Suppressor macrophage (primary cell): ENCODE results near the gene EDC3.
"Not testable (repeated sequence)": the region's sequence is repeated elsewhere in the genome, so short reads cannot be mapped to it uniquely, and the experiment has no call there.

Experiments
- DNase-seq, 4 experiments: peaks; one replicate each; pipeline ENCODE4 v3.0.0-alpha.2; 2020 to 2022

The EDC3 gene

DNA sequence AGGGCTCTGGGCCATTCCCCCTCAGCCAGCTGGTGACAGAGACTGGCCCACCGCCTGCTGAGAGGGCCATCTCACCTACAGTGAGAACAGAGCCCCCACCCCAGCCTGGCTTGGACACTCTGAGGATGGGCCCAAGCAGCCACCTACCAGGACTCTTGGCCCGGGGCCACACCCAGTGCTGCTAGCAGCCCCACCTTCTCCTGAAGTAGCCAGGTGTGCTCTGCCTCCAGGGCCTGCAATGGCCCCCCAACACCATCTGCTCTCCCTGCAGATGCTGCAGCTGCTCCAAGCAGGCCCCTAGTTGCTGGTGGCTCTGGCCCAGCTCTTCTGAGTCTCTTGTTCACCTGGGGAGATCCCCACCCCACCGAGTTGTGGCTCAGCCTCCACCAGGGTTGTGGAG lies 87.0 kb downstream of the EDC3 start:
- DNase-seq = no peak

DNA sequence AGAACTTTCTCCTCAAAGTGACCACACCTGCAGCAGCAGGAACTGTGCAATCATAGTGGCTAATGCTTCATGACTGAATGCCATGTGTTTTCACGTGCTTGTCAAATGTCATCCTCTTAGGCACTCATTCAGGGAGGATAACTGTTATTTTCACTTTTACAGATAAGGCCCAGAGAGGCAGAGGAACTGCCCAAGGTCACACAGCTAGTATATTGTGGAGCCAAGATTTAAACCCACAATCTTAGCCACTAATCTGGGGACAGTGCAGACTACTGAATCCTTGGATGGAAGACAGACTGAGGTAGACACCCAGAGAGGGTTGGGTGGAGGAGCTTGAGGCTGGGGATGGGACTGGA lies 90.1 kb downstream of the EDC3 start:
- no peak for DNase-seq

DNA sequence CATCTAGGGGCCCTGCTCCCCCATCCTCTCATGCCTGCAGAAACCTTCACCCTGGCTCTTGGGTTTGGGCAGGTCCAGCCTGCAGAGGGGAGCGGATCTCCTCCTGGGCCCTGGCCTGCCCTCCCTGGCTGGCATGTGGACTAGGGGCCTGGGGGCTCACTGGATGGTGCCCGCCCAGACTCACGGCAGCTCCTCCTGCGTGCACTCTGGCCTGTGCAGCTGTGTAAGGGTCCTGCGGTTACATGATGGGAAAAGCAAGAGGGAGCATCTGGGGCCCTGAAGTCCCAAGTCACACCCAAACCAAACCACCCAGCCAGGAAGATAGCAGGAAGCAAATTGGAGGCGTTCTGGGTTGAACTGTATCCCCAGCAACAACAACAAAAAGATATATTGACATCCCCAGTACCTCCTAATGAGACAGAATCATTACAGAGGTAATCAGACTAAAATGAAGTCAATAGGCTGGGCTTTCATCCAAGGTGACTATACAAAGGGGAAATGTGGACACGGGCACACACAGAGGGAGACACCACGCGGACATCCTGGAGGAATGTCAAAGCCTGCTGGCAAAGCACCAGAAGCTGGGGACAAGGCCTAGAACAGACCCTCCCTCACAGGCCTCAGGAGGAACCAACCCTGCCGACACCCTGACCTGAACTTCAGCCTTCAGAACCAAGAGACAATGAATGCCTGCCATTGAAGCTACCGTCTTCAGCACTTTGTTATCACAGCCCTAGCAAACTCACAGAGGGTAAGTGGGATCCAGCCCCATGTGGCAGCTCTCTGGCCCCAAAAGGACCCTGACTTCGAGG lies 90.6 kb downstream of the EDC3 start:
- no peak for DNase-seq

DNA sequence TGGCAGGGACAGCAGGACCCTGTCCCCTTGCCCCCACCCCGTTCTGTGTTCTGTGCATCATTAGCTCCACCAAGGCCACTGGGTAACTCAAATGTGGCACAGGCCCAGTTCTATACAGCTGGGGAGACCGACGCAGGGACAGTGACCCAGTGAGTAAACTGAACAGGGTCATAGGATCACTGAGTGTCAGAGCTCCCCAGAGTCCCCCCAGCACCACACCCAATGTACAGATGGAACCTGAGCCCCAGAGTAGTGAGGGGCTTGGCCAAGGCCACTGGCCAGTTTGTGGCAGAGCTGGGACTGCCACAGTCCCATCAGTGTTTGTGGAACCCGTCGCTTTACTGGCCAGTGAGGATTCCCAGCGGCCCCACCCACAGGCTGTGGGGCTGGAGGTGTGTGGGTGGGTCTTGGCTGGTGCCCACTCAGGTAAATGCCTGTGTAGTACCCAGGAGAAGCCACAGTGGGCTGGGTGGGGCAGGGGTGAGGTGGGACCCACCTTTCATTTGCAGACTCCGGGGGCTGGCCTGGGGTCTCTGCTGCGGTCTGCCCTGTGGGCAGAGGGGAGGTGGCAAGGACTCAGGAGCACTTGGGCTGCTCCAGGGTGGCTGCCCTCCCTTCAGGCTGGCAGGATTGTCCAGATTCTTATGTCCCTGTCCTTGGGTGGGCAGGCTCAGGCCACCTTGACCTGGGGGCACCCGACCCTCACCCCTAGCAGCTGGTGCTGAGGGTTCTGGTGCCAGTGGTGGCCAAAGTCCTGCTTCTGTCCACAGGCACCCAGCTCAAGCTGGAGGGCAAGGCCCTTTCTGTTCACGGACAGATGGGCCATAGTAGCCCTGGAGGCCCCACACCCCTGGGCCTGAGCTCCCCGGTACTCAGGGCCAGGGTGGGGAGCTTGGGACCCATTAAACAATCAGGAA lies 91.8 kb downstream of the EDC3 start:
- DNase-seq = no peak

DNA sequence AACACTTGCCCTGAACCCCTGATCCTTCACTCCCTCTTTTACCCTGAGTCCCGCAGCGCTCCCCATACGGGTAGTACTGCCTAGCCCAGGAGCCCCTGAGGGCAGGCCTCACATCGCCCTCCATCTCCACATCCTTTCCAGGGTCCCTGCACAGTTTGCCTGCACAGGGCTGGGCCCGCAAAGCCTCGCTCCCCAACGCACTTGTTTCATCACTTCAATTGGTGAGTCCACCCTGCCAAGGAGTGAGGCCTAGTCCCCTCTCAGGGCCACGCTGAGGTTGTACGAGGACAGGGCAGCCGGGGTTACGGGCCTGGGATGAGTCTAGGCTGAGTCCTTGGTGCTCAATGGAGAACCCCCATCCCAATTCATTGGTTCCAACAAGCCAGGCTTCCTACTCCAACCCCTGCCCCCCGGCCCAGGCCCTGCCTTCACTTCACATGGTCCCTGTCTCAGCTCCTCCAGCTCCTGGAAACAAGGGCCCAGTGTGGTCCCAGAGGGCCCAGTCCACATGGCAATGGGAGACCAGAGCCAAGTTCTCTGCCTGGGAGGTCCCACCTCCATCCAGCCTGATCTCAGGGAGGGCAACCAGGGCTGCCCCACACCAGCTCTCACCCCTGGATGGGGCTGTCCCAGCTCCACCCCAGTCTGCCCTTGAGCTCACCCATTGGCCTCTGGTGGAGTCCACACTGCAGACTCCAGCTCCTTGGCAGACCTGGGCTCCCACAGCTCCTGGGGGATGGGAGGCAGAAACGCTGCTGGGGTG lies 92.6 kb downstream of the EDC3 start:
- no peak for DNase-seq

DNA sequence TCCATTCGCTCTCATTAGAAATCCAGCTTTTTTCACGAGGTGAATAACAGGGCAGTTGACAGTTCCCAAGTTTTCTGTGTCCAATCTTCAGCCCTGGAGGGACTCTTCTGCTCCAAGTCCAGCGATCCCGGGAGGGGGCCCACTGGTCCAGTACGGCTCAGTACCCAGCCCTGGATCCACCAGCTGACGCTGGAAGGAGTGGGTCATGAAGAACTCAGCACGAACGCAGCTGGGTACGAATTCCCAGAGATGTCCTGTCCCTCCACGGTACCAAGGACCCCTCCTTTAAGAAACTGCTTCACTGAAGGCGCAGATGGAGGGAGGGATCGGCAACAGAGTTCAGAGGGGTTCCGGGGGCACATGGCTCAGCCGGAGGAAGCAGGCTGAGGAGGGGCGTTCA lies 96.7 kb downstream of the EDC3 start:
- DNase-seq = no peak

DNA sequence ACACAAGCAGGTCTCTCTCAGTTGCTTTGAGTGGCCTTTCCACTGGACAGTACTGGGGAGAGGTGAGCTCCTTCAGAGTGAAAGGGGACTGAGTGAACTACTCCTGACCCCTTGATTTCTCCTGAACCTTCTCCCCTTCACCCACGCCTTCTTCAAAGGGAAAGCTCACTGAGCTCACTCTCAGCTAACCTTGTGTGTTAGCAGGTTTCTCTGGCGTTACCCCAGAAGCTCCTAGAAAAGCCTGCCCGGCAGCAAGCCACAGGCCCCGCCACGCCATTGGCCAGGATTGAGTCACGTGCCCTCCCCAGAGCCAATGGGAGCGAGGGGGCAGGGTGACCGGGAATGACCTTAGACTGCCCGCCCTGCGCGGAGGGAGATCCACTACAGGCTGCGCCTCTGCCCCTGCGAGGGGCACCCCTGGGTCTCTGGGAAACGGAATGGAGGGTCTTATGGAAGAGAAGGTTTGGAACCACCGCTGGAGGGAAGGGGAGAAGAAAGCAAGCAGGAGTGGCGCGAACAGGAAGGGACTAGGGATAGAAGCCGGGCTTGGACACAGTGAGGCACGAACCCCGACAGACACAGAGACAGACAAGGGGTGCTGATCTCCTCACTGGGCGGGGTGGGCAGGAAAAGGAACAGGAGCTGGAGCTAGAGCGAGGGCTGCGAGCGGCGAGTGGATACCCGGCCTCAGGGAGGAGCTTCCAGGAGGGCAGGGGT lies 97.5 kb downstream of the EDC3 start:
- peak; percentile 91 to 95 (median 94) for DNase-seq

DNA sequence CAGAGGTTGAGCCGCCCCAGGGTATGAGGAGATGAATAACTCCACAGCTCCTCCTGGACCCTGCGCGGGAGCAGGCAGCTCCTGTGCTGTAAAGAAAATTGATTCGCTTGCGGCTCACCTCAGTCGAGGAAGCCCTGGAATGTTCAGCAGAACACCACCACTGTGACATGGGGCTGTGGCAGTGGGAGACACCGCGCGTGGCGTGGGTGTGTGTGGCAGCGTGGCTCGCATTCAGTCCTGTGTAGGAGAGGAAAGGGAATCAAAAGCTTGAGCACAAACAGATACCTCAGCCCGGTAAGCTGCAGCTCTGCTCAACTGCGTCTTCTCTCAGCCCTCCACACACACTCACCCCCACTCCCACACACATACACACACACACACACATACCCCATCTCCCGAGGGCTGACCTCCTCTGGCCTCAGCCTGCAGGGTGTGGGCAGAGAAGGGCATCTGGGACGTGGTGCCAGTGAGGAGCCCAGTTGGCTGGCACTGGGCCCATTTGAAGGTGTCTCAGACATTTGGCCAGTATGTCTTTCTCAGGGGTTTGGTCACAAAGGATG lies 98.6 kb downstream of the EDC3 start:
- DNase-seq = not testable (repeated sequence)

DNA sequence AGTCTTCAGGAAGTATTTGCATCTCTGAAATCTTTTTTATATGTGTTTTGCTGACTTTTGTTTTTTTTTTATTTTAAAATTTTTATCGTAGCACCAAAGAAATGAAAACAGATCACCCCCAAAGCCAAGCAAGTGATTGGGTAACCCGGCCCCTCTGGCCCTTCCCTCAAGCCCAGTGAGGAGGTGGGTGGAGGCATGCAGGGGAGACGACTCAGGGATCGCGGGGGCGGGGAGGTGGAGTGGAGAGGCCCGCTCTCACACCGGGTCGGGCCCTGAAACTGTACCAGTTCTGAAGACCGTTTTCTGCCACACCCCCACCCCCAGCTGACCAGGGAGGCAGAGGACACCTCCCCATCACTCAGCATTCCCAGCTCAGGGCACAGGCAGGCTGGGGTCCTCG lies 99.1 kb downstream of the EDC3 start:
- not testable (repeated sequence) for DNase-seq

DNA sequence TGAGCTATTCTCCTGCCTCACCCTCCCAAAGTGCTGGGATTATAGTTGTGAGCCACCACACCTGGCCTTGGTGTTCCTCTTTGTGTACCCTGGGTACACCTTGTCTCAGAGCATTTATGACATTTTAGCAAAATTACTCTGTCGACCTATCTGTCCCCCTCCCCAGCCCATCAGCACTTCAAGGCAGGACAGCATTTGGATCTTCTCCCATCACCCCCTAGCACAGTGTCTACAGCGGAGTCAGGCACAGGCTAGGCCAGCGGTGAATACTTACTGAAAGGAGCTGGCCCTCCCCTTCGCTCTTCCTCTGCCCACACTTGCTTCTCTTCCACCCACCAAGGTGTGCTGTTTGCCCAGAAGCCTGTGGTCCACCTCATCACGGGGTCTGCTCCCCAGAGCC lies 100.6 kb downstream of the EDC3 start:
- DNase-seq = no peak

DNA sequence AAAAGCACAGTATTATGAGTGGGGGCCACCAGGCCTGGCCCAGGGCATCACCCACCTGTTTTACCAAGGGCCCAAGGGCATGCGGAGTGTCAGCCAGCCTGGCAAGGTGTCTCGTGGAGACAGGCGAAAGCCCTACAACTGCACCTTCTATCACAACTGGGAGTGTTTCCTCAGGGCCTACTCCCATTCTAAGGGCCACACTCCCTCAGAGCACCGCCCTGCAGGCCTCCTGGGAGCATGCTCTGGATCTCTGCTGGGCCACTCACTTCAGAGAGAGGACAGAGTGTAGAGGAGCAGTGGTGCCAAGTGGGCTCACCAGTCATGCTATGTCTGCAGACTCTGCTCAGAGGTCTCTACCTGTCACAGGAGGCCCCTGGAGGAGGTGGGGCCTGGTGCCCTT lies 101.4 kb downstream of the EDC3 start:
- no peak for DNase-seq

DNA sequence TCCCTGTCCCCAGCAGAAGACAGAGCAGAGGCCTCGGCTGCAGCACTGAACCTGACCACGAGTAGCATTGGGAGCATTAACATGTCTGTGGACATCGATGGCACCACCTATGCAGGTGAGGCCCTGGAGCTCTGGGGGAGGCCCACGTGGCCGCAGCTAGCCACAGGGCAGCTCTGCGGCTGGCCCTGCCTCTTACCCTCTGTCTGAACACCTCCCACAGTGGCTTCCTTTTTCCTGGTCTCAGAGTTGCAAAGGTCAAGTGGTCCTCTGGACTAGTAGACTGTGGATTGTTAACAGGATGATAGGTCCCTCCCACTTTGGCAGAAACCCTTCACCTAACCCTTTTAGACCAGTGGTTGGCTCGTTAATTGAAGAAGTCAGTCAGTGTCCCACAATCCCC lies 102.7 kb downstream of the EDC3 start:
- DNase-seq = no peak

DNA sequence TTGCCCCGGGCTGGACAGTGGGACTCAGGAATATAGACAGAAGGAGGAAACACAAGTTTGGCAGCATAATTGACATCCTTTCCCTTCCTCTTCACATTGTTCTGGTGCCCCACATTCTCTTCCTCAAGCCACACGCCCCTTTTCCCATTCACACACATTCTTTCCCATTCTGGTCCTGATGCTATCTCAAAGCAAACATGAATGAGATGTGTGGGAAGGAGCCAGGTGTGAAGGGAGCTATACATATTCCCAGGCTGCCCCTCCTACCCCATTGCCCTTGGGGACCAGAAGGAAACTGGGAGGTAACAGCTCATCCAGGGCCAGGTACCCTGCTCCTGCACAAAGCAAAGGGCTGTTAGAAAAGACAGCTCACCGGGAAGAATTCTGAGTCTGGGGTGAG lies 103.6 kb downstream of the EDC3 start:
- DNase-seq = no peak

DNA sequence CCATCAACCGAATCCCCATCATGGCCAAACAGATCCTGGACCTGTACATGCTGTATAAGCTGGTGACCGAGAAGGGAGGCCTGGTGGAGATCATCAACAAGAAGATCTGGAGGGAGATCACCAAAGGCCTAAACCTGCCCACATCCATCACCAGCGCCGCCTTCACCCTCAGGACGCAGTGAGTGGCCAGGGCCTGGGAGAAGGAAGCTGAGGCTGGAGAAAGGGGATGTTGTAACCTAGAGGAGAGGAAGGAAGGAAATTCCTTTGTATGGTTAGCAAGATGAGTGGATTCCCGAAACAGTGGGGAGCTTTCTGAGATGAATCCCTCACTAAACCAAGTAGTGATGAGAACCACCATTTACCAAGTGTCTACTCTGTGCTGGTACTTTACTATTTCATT lies 106.0 kb downstream of the EDC3 start:
- DNase-seq = peak in 3 of 4 experiments; percentile 20 to 34 (median 21)

DNA sequence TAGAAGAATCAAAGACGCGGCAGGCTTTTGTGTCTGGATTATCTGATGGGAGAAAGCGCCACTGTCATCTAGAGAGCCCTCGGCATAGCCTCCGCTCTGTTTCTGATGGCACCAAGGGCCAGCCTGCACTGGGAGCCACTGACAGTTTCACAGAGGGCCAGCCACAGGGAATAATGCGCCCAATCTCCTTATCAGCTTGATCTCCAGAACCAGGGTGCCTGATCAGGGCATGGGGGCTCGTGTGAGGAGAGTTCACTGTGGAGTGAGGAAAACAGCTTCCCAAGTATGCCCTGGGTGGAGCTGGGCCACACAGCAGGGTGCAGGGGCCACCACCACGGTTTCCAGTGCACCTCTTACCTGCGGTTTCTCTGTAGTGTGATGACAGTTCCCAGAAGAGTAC lies 110.0 kb downstream of the EDC3 start:
- no peak for DNase-seq

DNA sequence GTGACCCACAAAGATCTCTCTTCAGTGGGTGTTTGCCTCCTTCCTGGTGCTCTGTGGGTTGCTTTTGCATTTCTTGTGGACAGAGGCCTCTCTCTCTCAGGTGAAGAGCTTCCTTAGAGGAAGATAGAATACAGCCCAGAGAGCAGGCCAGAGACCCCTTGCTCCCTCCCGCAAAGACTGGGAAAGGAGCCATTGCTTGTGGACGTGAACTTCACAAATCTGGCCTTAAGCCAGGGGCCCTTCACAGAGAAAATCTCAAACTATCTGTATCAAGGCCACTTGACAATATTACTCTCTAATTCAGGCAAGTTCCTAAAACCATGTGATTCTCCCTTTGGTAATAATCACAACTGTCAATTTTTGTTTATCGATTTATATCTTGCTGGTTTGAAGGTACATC lies 110.6 kb downstream of the EDC3 start:
- no peak for DNase-seq

DNA sequence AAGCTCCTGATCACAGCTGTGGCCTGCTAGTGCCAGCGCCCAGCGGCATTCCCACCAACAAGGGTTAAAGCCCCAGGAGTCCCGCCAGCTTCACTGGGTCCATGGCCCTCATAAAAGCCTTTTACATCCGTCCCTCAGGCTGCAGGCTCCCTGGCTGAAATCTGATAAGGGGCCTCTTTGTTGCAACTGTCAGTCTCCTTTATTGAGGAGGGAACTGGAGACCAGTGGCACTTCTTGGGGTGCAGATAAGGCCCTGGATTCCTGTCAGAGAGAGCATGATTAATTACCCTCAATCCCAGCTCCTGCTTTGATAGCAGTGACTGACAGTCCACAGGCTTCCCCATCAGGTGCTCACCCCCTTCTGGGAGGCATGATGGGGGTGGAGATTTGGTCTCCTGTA lies 111.0 kb downstream of the EDC3 start:
- DNase-seq = no peak

DNA sequence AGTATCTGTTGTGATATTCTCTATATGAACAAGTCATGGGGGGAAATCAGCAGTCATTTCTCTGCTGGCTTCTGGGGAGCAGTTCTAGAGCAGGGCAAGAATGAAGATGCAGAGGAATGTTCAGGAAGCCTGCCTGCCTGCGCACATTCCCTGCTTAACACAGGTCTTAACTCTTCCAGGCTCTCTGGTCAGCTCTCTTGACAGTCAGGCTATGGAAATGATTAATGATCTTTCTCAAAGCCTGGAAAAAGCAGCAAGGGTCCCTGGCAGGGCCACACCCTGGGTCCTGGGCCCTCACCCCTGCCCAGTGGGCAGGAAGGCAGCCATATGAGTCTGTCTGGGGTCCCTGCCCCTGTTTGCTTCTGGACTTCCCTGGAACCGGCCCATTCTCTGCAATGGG lies 111.6 kb downstream of the EDC3 start:
- no peak for DNase-seq
